ENCODE measurements around the gene UBASH3A.

Gene UBASH3A

DNA sequence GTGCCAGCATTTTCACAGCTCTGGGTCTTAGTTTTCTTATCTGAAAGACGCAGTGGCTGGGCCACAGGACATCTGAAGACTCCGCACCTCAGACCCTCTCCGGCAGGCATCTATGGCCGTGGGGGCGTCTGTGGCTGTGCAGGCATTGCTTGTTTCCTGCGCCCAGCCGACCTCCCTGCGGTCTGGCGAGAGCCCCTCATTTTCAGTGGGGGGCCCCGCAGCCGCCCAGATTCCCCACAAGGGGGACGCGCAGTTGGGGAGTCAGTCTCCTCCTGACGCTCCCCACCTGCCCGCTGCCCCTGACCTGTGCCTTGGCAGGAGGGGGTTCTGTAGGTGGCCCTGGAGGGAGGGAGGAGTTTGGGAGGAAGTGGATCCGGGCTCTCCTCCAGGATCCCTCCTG lies 33.9 kb upstream of the UBASH3A start:
- H3K27ac ChIP-seq (ENCODE audit: low read depth, low read length, poor library complexity, severe bottlenecking), result no peak overlapping the region
- no peaks in the 10 kb centered on the region for H3K4me1 ChIP-seq (ENCODE audit: insufficient read depth, low read length, severe bottlenecking)

DNA sequence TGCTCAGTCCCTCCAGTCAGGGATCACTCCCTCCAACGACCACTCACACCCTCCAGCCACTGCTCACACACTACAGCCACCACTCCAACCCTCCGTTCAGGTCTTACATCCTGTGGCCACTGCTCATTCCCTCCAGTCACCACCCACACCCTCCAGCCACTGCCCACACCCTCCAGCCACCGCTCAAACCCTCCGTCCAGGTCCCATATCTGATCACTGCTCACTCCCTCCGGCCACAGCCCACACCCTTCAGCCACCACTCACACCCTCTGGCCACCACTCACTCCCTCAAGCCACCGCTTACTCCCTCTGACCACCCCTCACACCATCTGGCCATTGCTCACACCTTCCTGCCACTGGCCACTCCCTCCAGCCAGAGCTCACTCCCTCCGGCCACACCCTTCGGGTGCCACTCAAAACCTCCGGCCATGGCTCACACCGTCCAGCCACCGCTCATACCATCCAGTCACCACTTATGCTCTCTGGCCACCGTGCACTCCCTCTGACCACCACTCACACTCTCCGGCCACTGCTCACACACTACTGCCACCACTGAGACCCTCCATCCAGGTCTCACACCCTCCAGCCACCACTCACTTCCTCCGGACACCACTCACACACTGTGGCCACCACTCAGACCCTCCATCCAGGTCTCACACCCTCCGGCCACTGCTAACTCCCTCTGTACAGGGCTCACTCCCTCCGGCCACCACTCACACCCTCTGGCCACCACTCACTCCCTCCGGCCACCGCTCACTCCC lies 32.6 kb upstream of the UBASH3A start:
- Histone ChIP-seq H3K27me3 (ENCODE audit: insufficient read depth, low read length) (peaks cover 18% of the 10 kb centered on the region; the same call in 1 of the 2 replicates), H2AFZ (ENCODE audit: low read length) (no peak overlapping the region), H3K9me3 (ENCODE audit: low read length) (no peaks in the 10 kb centered on the region), H3K79me2 (ENCODE audit: insufficient read depth, low read length) (no peaks in the 10 kb centered on the region), H3K9ac (ENCODE audit: low read length) (no peak overlapping the region), H4K20me1 (ENCODE audit: insufficient read depth, low read length) (no peaks in the 10 kb centered on the region), H3K9me2 (ENCODE audit: low read depth, low read length) (no peaks in the 10 kb centered on the region), H3K4me3 (ENCODE audit: low read depth, low read length, poor library complexity, severe bottlenecking) (no peak overlapping the region), H3K36me3 (ENCODE audit: insufficient read depth, low read length) (no peaks in the 10 kb centered on the region), H3K4me1 (ENCODE audit: insufficient read depth, low read length, severe bottlenecking) (no peaks in the 10 kb centered on the region), H3F3A (ENCODE audit: insufficient read depth, low read length) (no peaks in the 10 kb centered on the region), H3K27ac (ENCODE audit: low read depth, low read length, poor library complexity, severe bottlenecking) (no peak overlapping the region), H3K4me2 (ENCODE audit: low read length) (no peak overlapping the region)
- TF ChIP-seq CTCF (IDR thresholded peaks at IDR 0.05; ENCODE audit: low read length) (no peak), EZH2 (IDR thresholded peaks at IDR 0.05; ENCODE audit: borderline replicate concordance, low read length) (no peak)

More for the DNA sequence above, 33.9 kb upstream of the UBASH3A start:
- Histone ChIP-seq H3K9ac (ENCODE audit: low read length) (no peak overlapping the region), H3K9me2 (ENCODE audit: low read depth, low read length) (no peaks in the 10 kb centered on the region), H3K36me3 (ENCODE audit: insufficient read depth, low read length) (no peaks in the 10 kb centered on the region), H3K4me3 (ENCODE audit: low read depth, low read length, poor library complexity, severe bottlenecking) (no peak overlapping the region), H2AFZ (ENCODE audit: low read length) (no peak overlapping the region), H3K27me3 (ENCODE audit: insufficient read depth, low read length) (peaks cover 11% of the 10 kb centered on the region; the same call in 1 of the 2 replicates), H3K4me2 (ENCODE audit: low read length) (no peak overlapping the region), H3K79me2 (ENCODE audit: insufficient read depth, low read length) (no peaks in the 10 kb centered on the region), H4K20me1 (ENCODE audit: insufficient read depth, low read length) (no peaks in the 10 kb centered on the region), H3F3A (ENCODE audit: insufficient read depth, low read length) (no peaks in the 10 kb centered on the region), H3K9me3 (ENCODE audit: low read length) (no peaks in the 10 kb centered on the region)
- TF ChIP-seq EZH2 (IDR thresholded peaks at IDR 0.05; ENCODE audit: borderline replicate concordance, low read length) (no peak), CTCF (IDR thresholded peaks at IDR 0.05; ENCODE audit: low read length) (no peak)

DNA sequence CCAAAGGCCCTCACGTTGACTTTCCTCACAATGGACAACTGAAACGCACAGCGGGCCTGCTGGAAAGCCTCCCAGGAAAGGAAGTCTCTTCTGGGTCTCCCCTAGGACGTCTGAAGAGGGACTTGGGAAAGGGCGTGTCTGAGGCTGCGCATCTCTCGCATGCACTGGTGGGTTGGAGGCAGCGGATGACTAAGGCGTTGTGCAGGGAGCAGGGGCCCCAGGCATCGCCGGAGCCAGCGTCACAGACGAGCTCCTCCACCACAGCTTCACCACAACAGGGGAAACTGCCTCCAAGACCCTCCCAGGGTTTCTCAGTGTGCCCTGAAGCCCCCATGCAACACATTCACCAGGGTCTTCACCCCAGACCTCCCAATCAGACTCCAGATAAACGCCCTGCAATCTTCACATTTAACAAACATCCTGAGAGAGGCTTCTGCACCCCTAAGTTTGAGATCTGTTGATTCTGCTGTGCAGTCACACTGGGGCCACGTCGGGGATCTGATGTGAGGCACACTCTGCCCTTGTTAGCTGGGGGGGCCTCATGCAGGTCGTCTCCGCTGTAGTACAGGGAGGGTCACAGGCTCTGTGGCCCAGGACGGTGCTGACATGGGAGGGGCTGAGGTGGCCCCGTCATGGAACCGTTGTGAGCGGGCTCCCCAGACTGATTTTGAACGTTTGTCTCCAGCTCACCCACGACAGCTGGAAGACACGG lies 30.4 kb upstream of the UBASH3A start:
- H3K9me3 ChIP-seq (ENCODE audit: low read length), result no peaks in the 10 kb centered on the region
- no peak overlapping the region for H3K9ac ChIP-seq (ENCODE audit: low read length)
- H3K9me2 ChIP-seq (ENCODE audit: low read depth, low read length), result no peaks in the 10 kb centered on the region
- H3K4me3 ChIP-seq (ENCODE audit: low read depth, low read length, poor library complexity, severe bottlenecking), result no peak overlapping the region
- no peaks in the 10 kb centered on the region for H3K4me1 ChIP-seq (ENCODE audit: insufficient read depth, low read length, severe bottlenecking)
- no peaks in the 10 kb centered on the region for H3K79me2 ChIP-seq (ENCODE audit: insufficient read depth, low read length)
- H3K27me3 ChIP-seq (ENCODE audit: insufficient read depth, low read length), result peaks cover 13% of the 10 kb centered on the region; the same call in 1 of the 2 replicates
- TF ChIP-seq CTCF (IDR thresholded peaks at IDR 0.05; ENCODE audit: low read length), result no peak
- no peak for TF ChIP-seq EZH2 (IDR thresholded peaks at IDR 0.05; ENCODE audit: borderline replicate concordance, low read length)
- no peak overlapping the region for H3K4me2 ChIP-seq (ENCODE audit: low read length)
- H3K27ac ChIP-seq (ENCODE audit: low read depth, low read length, poor library complexity, severe bottlenecking), result no peak overlapping the region
- no peaks in the 10 kb centered on the region for H3F3A ChIP-seq (ENCODE audit: insufficient read depth, low read length)
- no peaks in the 10 kb centered on the region for H3K36me3 ChIP-seq (ENCODE audit: insufficient read depth, low read length)
- no peak overlapping the region for H2AFZ ChIP-seq (ENCODE audit: low read length)
- H4K20me1 ChIP-seq (ENCODE audit: insufficient read depth, low read length), result no peaks in the 10 kb centered on the region
